HepG2 (cell line): ENCODE results near the gene LDLRAD4. TPM values are rescaled to one million over a fixed set of nuclear protein-coding genes. Genes with fewer than 3 reads are reported as not detected.
A peak's percentile ranks its signal among the peaks of the same experiment; 100 is the strongest.

ENCODE experiments used
- ATAC-seq: fragments of 200-7000 bp; cut with Tn5 transposase; 3 replicates; pipeline ENCODE4 v1.9.1; 2020; ENCODE audit warnings: mild to moderate bottlenecking, moderate library complexity
- BruUV-seq: library from RNA; stranded (reverse); fragments of 400-500 nt; replicated peaks from 2 replicates; lab custom pipeline; 2021; lab: Mats Ljungman, UMichigan
- CTCF ChIA-PET: fragments of 300-600 bp; formaldehyde crosslinking; extraction: SDS; loops from one replicate; lab custom pipeline; 2021; ENCODE audit warnings: low total read pairs, inconsistent platforms, low intra/inter-chr PET ratio; lab: Yijun Ruan, JAX
- POLR2A ChIA-PET: fragments of 350-600 bp; sonication (Branson Sonifier 250); formaldehyde crosslinking; loops from one replicate; lab custom pipeline; 2020; ENCODE audit warnings: antibody characterized with exemption, inconsistent platforms; lab: Yijun Ruan, JAX
- DNase-seq: peaks from one replicate; pipeline ENCODE4 v3.0.0-alpha.2; 2015; ENCODE audit warnings: low spot score
- FAIRE-seq: peaks from 3 replicates; lab custom pipeline; 2011; peaks lifted over from hg19 to GRCh38; lab: Jason Lieb, UNC
- H2AFZ ChIP-seq: one replicate; pipeline ENCODE4 v1.6.1; 2011; ENCODE audit warnings: low read length, inconsistent platforms
- H3K27ac ChIP-seq: fragments of 300-600 bp; 3 replicates; pipeline ENCODE4 v1.8.0; 2011; ENCODE audit warnings: mixed run types, mild to moderate bottlenecking, mixed read lengths, low read length, inconsistent platforms; ENCODE audit not compliant: insufficient read depth; ENCODE audit errors: extremely low read length
- H3K27me3 ChIP-seq, 2 experiments: fragments of 200-600 bp in 1 of 2; 2 replicates in 1 of 2; 3 replicates in 1 of 2; pipeline versions ENCODE4 v1.6.0 to v1.8.0; 2011; ENCODE audit warnings: low read length in 2 of 2, mild to moderate bottlenecking in 2 of 2, moderate library complexity in 2 of 2, inconsistent platforms in 1 of 2; ENCODE audit not compliant: insufficient read depth in 2 of 2, control insufficient read depth in 1 of 2
- H3K36me3 ChIP-seq, 2 experiments: fragments of 200-600 bp in 1 of 2; replicated peaks in 1 of 2; 2 replicates in 1 of 2; 3 replicates in 1 of 2; pipeline versions ENCODE4 v1.5.1 to v1.8.0; 2011; ENCODE audit warnings: low read length in 2 of 2, inconsistent platforms in 1 of 2; ENCODE audit not compliant: insufficient read depth in 2 of 2, control insufficient read depth in 1 of 2
- H3K4me1 ChIP-seq: 2 replicates; pipeline ENCODE4 v1.5.1; 2012; ENCODE audit warnings: low read length, inconsistent platforms; ENCODE audit not compliant: insufficient read depth
- H3K4me2 ChIP-seq: 2 replicates; pipeline ENCODE4 v1.6.0; 2011; ENCODE audit warnings: low read depth, low read length, inconsistent platforms
- H3K4me3 ChIP-seq, 3 experiments: fragments of 200-600 bp in 1 of 3; sonication (generic), shearing (Covaris generic) in 1 of 3; replicated peaks in 1 of 3; 2 replicates each; pipeline ENCODE4 v1.5.1; 2011 to 2016; ENCODE audit warnings: low read length in 3 of 3, inconsistent platforms in 2 of 3, low read depth in 2 of 3, mild to moderate bottlenecking in 2 of 3, control low read depth in 1 of 3, mixed read lengths in 1 of 3; ENCODE audit not compliant: insufficient read depth in 1 of 3
- H3K79me2 ChIP-seq: one replicate; pipeline ENCODE4 v1.6.1; 2011; ENCODE audit warnings: low read length, inconsistent platforms; ENCODE audit not compliant: insufficient read depth
- H3K9ac ChIP-seq: 2 replicates; pipeline ENCODE4 v1.6.0; 2011; ENCODE audit warnings: mild to moderate bottlenecking, low read depth, low read length, inconsistent platforms; ENCODE audit not compliant: insufficient read depth
- H3K9me3 ChIP-seq: 2 replicates; pipeline ENCODE4 v1.5.1; 2012; ENCODE audit warnings: mild to moderate bottlenecking, low read length
- H4K20me1 ChIP-seq: 2 replicates; pipeline ENCODE4 v1.6.0; 2011; ENCODE audit warnings: inconsistent platforms, mild to moderate bottlenecking, low read length, moderate library complexity; ENCODE audit not compliant: insufficient read depth
- STAG1 ChIP-seq: sonication (generic); formaldehyde crosslinking; IDR thresholded peaks from 2 replicates; pipeline ENCODE4 v1.4.0; 2020; ENCODE audit warnings: missing genetic modification reagents
- ZNF251 ChIP-seq: sonication (generic); formaldehyde crosslinking; IDR thresholded peaks from 2 replicates; pipeline ENCODE4 v1.9.0; 2021; ENCODE audit warnings: mild to moderate bottlenecking, missing genetic modification reagents
- ZNF737 ChIP-seq: sonication (generic); formaldehyde crosslinking; IDR thresholded peaks from 2 replicates; pipeline ENCODE4 v1.5.0; 2020; ENCODE audit warnings: missing genetic modification reagents, mild to moderate bottlenecking, borderline replicate concordance
- ZSCAN31 ChIP-seq: sonication (generic); formaldehyde crosslinking; IDR thresholded peaks from 2 replicates; pipeline ENCODE4 v1.5.0; 2020; ENCODE audit warnings: low read depth, mild to moderate bottlenecking, missing genetic modification reagents
- WGBS: methylation state at CpG from one replicate; pipeline ENCODE4 v1.1.6; 2017; ENCODE audit warnings: low lambda C conversion rate; 5-methylcytosine and 5-hydroxymethylcytosine counted together
- in situ Hi-C: cut with HindIII; loops from 2 replicates; pipeline ENCODE4 v1.10.0; 2017; ENCODE audit warnings: low pct_unique_long_range_greater_than_20kb; ENCODE audit not compliant: extremely low pct_ligation_motif_present
- intact Hi-C: fragments of 100-400 bp; cut with micrococcal nuclease; formaldehyde crosslinking; loops from one replicate; pipeline ENCODE4 v1.10.0; 2022; ENCODE audit not compliant: unreplicated experiment
- polyA plus RNA-seq, 8 experiments: library from polyadenylated mRNA; depleted of rRNA in 3 of 8; stranded (reverse) in 7 of 8; unstranded in 1 of 8; fragments of >200 nt; fragmentation: Illumina TruSeq in 4 of 8; extraction: Trizol in 4 of 8; gene quantifications; 2 replicates each; pipeline versions ENCODE4 v1.2.1 to v1.2.3, GENCODE V29; 2011 to 2016; ENCODE audit warnings: low read depth in 4 of 8, missing spikeins in 1 of 8, mixed read lengths in 1 of 8; ENCODE audit not compliant: insufficient read depth in 1 of 8
- total RNA-seq, 5 experiments: library from RNA; depleted of rRNA; stranded (reverse); fragments of >200 nt; fragmentation: Illumina TruSeq; extraction: Trizol; gene quantifications; 2 replicates each; pipeline ENCODE4 v1.2.3, GENCODE V29; 2016; ENCODE audit warnings: low read depth in 1 of 5
- TF ChIP-seq, protein P1 (sequence below): sonication (generic); formaldehyde crosslinking; IDR thresholded peaks from 2 replicates; pipeline ENCODE4 v1.4.0; 2020; ENCODE audit warnings: missing genetic modification reagents
- TF ChIP-seq, protein P2 (sequence below): sonication (generic); formaldehyde crosslinking; IDR thresholded peaks from 2 replicates; pipeline ENCODE4 v1.5.0; 2020; ENCODE audit warnings: missing genetic modification reagents, mild to moderate bottlenecking, borderline replicate concordance
- TF ChIP-seq, protein P3 (sequence below): sonication (generic); formaldehyde crosslinking; IDR thresholded peaks from 2 replicates; pipeline ENCODE4 v1.4.0; 2020; ENCODE audit warnings: missing genetic modification reagents

Gene LDLRAD4
- total and polyA plus RNA-seq, 2 of the 13 experiments (the other 11 are each of a cell fraction or from before 2014, with no cell fraction given) = 13.6 to 20.9 TPM

DNA sequence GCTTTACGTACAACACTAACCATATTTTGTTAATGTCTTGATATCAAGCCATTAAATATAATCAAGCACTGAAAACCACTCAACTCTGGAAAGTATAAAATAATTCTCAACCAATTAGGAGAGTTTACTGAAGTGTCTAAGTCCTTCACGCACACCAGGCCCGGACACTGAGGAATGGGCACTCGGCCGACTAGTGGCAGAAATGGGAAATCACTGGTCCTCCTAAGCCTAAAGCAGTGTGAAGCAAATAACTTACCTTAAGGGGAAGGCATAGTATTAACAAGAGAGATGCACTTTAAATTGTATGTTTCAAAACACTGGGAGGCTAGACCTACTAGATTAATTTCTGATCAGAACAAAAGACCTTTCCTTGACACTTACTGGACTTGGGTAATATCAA lies 462.1 kb downstream of the LDLRAD4 start (continued):
- TF ChIP-seq ZNF737 (CRISPR knock-in tag) = no peak
- TF ChIP-seq, protein P1, sequence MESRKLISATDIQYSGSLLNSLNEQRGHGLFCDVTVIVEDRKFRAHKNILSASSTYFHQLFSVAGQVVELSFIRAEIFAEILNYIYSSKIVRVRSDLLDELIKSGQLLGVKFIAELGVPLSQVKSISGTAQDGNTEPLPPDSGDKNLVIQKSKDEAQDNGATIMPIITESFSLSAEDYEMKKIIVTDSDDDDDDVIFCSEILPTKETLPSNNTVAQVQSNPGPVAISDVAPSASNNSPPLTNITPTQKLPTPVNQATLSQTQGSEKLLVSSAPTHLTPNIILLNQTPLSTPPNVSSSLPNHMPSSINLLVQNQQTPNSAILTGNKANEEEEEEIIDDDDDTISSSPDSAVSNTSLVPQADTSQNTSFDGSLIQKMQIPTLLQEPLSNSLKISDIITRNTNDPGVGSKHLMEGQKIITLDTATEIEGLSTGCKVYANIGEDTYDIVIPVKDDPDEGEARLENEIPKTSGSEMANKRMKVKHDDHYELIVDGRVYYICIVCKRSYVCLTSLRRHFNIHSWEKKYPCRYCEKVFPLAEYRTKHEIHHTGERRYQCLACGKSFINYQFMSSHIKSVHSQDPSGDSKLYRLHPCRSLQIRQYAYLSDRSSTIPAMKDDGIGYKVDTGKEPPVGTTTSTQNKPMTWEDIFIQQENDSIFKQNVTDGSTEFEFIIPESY (CRISPR knock-in tag) = peak; percentile 58; the same call in 1 of the 2 replicates
- TF ChIP-seq, protein P2, sequence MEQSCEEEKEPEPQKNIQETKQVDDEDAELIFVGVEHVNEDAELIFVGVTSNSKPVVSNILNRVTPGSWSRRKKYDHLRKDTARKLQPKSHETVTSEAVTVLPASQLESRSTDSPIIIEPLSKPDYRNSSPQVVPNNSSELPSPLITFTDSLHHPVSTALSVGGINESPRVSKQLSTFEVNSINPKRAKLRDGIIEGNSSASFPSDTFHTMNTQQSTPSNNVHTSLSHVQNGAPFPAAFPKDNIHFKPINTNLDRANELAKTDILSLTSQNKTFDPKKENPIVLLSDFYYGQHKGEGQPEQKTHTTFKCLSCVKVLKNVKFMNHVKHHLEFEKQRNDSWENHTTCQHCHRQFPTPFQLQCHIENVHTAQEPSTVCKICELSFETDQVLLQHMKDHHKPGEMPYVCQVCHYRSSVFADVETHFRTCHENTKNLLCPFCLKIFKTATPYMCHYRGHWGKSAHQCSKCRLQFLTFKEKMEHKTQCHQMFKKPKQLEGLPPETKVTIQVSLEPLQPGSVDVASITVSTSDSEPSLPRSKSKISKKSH (CRISPR knock-in tag) = no peak
- TF ChIP-seq, protein P3, sequence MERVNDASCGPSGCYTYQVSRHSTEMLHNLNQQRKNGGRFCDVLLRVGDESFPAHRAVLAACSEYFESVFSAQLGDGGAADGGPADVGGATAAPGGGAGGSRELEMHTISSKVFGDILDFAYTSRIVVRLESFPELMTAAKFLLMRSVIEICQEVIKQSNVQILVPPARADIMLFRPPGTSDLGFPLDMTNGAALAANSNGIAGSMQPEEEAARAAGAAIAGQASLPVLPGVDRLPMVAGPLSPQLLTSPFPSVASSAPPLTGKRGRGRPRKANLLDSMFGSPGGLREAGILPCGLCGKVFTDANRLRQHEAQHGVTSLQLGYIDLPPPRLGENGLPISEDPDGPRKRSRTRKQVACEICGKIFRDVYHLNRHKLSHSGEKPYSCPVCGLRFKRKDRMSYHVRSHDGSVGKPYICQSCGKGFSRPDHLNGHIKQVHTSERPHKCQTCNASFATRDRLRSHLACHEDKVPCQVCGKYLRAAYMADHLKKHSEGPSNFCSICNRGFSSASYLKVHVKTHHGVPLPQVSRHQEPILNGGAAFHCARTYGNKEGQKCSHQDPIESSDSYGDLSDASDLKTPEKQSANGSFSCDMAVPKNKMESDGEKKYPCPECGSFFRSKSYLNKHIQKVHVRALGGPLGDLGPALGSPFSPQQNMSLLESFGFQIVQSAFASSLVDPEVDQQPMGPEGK (CRISPR knock-in tag) = no peak
- peak; percentile 36 for TF ChIP-seq STAG1

DNA sequence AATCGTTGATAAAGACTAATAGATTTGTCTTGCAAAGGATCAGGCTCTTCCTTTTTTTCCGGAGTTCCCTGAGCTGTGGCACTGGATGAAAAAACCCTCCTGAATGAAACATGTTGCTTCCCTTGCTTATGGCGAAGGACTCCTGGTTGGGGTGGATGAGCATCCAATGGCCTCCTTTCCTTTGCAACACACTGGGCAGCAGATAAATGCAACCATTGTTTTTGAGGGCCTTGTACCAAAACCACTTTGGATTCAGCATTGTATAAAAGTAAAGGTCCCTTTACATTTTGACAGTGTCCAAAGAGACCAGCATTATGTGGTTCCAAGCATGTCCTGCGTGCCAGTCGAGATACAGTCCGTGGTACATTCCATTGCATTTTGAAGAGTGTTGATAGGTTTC lies 463.1 kb downstream of the LDLRAD4 start:
- no TSS peak for BruUV-seq
- TF ChIP-seq ZSCAN31 (no peak), ZNF251 (CRISPR knock-in tag) (no peak)
- TF ChIP-seq, all 625 proteins: peak for 0
- Histone ChIP-seq H3K4me1 (peaks cover under 1% of the 10 kb centered on the region; the same call in 1 of the 2 replicates), H3K27ac (no peak overlapping the region), H3K9me3 (no peaks in the 10 kb centered on the region), H3K4me2 (no peak overlapping the region), H3K4me3 (no peak overlapping the region), H3K79me2 (peaks cover 59% of the 10 kb centered on the region), H3K9ac (no peak overlapping the region), H2AFZ (no peak overlapping the region), H4K20me1 (peaks cover 11% of the 10 kb centered on the region; the same call in 1 of the 2 replicates), H3K36me3 (peaks cover 1 to 5% of the 10 kb centered on the region in 2 experiments; a peak in 4 of 5 replicates), H3K27me3 (no peaks in the 10 kb centered on the region)
- WGBS = 95% methylated on average over 6 of the region's 6 CpGs
- ATAC-seq (no peak), FAIRE-seq (no peak), DNase-seq (no peak)
- CTCF ChIA-PET = no interaction called here
- intact Hi-C loops = loop anchor here (1.0 kb wide), 1 partner anchor 32 kb away; no protein-coding TSS in a partner anchor
- in situ Hi-C loops = no loop called here
- POLR2A ChIA-PET = no interaction called here
